Ishikawa (cell line): ENCODE data around the gene TMA7.

Source experiments
- EP300 ChIP-seq: IDR thresholded peaks from 2 replicates; pipeline ENCODE4 v1.6.1; 2012; ENCODE audit warnings: borderline replicate concordance
- FOXM1 ChIP-seq: IDR thresholded peaks from 2 replicates; pipeline ENCODE4 v1.6.1; 2012; ENCODE audit warnings: low read depth, borderline replicate concordance
- MAX ChIP-seq: IDR thresholded peaks from 2 replicates; pipeline ENCODE4 v1.6.1; 2012

- TF ChIP-seq MAX (no peak), FOXM1 (no peak), EP300 (no peak)
These were observed 39.1 kb upstream of the TMA7 start for GRCh38 chr3:48400824-48401433.
